Measurements from ENCODE around the gene TIMM17A. TPM values are rescaled to one million over a fixed set of nuclear protein-coding genes. Genes with fewer than 3 reads are reported as not detected.

TIMM17A gene
- total and polyA plus RNA-seq, 2 experiments from 2014 or later: 65.0 to 90.1 TPM

GRCh38 chr1:201928266-201928665, 27.0 kb upstream of the TIMM17A start:
- DNase-seq (ENCODE audit: low spot score): no peak
- Histone ChIP-seq H3K27ac (no peak overlapping the region), H3K9me2 (replicated peaks; ENCODE audit: insufficient read depth) (no peaks in the 10 kb centered on the region), H3K79me2 (no peaks in the 10 kb centered on the region), H3K9me3 (ENCODE audit: low read depth) (no peaks in the 10 kb centered on the region), H2AFZ (no peak overlapping the region), H3K4me2 (no peak overlapping the region), H3K4me1 (ENCODE audit: insufficient read depth) (no peaks in the 10 kb centered on the region), H3K27me3 (no peaks in the 10 kb centered on the region), H3K36me3 (replicated peaks; ENCODE audit: insufficient read depth, low read depth) (no peaks in the 10 kb centered on the region), H4K20me1 (ENCODE audit: insufficient read depth, poor library complexity, severe bottlenecking) (no peaks in the 10 kb centered on the region), H3K4me3 (no peak overlapping the region)
- TF ChIP-seq, protein P1, sequence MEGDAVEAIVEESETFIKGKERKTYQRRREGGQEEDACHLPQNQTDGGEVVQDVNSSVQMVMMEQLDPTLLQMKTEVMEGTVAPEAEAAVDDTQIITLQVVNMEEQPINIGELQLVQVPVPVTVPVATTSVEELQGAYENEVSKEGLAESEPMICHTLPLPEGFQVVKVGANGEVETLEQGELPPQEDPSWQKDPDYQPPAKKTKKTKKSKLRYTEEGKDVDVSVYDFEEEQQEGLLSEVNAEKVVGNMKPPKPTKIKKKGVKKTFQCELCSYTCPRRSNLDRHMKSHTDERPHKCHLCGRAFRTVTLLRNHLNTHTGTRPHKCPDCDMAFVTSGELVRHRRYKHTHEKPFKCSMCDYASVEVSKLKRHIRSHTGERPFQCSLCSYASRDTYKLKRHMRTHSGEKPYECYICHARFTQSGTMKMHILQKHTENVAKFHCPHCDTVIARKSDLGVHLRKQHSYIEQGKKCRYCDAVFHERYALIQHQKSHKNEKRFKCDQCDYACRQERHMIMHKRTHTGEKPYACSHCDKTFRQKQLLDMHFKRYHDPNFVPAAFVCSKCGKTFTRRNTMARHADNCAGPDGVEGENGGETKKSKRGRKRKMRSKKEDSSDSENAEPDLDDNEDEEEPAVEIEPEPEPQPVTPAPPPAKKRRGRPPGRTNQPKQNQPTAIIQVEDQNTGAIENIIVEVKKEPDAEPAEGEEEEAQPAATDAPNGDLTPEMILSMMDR (IDR thresholded peaks at IDR 0.05; ENCODE audit: poor library complexity): no peak
- no peak for TF ChIP-seq EZH2phosphoT487 (IDR thresholded peaks at IDR 0.05; ENCODE audit: low read depth, severe bottlenecking, unreplicated experiment)
- TF ChIP-seq EZH2 (IDR thresholded peaks at IDR 0.05; ENCODE audit: borderline replicate concordance): no peak
- 76% methylated on average over 3 of the region's 3 CpGs for WGBS (ENCODE audit: low lambda C conversion rate, missing lambda C conversion rate)

DNA sequence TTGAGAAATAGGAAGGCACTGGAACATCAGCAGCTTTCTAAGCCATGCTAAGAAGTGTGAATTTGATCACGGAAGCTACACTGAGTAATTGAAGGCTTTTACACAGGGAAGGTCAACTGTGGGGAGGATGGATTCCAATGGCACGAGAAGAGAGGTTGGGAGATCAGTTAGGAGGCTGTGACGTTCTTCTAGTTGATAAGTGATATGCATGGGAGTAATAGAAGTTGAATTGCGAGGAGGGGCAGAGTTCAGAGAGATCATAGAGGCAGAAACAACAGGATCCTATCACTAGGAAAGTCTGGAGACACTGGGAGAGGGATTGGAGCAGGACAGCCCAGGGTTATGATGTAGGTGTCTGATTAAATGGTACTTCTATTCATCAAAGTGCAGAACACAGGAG, 25.2 kb upstream of the TIMM17A start:
- no peak overlapping the region for H3K4me3 ChIP-seq
- H3K9me2 ChIP-seq (replicated peaks; ENCODE audit: insufficient read depth): no peaks in the 10 kb centered on the region
- no peaks in the 10 kb centered on the region for H3K36me3 ChIP-seq (replicated peaks; ENCODE audit: insufficient read depth, low read depth)
- TF ChIP-seq, protein P1 (IDR thresholded peaks at IDR 0.05; ENCODE audit: poor library complexity): no peak
- TF ChIP-seq EZH2phosphoT487 (IDR thresholded peaks at IDR 0.05; ENCODE audit: low read depth, severe bottlenecking, unreplicated experiment) (no peak), EZH2 (IDR thresholded peaks at IDR 0.05; ENCODE audit: borderline replicate concordance) (no peak)
- no peaks in the 10 kb centered on the region for H4K20me1 ChIP-seq (ENCODE audit: insufficient read depth, poor library complexity, severe bottlenecking)
- H3K79me2 ChIP-seq: no peaks in the 10 kb centered on the region
- H3K27ac ChIP-seq: no peak overlapping the region
- no peak overlapping the region for H3K4me2 ChIP-seq
- no peak for DNase-seq (ENCODE audit: low spot score)
- WGBS (ENCODE audit: low lambda C conversion rate, missing lambda C conversion rate): 79% methylated on average over 4 of the region's 4 CpGs
- no peak overlapping the region for H2AFZ ChIP-seq
- H3K27me3 ChIP-seq: no peaks in the 10 kb centered on the region
- H3K4me1 ChIP-seq (ENCODE audit: insufficient read depth): no peaks in the 10 kb centered on the region
- H3K9me3 ChIP-seq (ENCODE audit: low read depth): no peaks in the 10 kb centered on the region

DNA sequence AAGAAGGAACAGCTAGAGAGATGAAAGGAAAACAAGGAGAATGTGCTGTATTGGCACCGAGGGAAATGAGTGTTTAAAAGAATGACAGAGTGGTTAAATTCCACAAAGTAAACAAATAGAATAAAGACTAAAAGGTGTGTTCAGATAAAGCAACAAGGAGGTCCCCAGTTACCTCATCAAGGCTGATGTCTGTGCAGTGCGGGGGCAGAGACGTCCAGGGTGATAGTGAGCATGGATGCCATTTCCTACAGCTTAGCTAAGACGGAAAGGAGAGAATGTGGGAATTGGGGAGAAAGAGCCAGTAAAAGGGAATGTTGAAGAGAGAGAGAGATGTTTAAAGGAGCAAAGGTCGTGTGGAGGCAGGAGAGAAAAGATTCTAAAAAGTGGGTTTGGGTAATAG, 24.5 kb upstream of the TIMM17A start:
- no peak for TF ChIP-seq EZH2phosphoT487 (IDR thresholded peaks at IDR 0.05; ENCODE audit: low read depth, severe bottlenecking, unreplicated experiment)
- TF ChIP-seq, protein P1 (IDR thresholded peaks at IDR 0.05; ENCODE audit: poor library complexity): no peak
- no peak for TF ChIP-seq EZH2 (IDR thresholded peaks at IDR 0.05; ENCODE audit: borderline replicate concordance)
- Histone ChIP-seq H3K27ac (no peak overlapping the region), H3K4me2 (no peak overlapping the region), H3K36me3 (replicated peaks; ENCODE audit: insufficient read depth, low read depth) (no peaks in the 10 kb centered on the region), H4K20me1 (ENCODE audit: insufficient read depth, poor library complexity, severe bottlenecking) (no peaks in the 10 kb centered on the region), H3K27me3 (no peaks in the 10 kb centered on the region), H2AFZ (no peak overlapping the region), H3K9me3 (ENCODE audit: low read depth) (no peaks in the 10 kb centered on the region), H3K4me1 (ENCODE audit: insufficient read depth) (no peaks in the 10 kb centered on the region), H3K4me3 (no peak overlapping the region), H3K79me2 (no peaks in the 10 kb centered on the region), H3K9me2 (replicated peaks; ENCODE audit: insufficient read depth) (no peaks in the 10 kb centered on the region)
- no peak for DNase-seq (ENCODE audit: low spot score)
- 68% methylated on average over 5 of the region's 5 CpGs for WGBS (ENCODE audit: low lambda C conversion rate, missing lambda C conversion rate)

All from hepatocyte (in vitro differentiated cells).